Inferior parietal cortex (tissue), 1 donor: ENCODE measurements around the gene CSF3R.
A peak's percentile ranks its signal among the peaks of the same experiment; 100 is the strongest.

Experiments used
- DNase-seq: peaks from one replicate; pipeline ENCODE4 v3.0.0-alpha.2; 2016; ENCODE audit errors: extremely low spot score

CSF3R gene

GRCh38 chr1:36482724-36483388 is at the start of gene CSF3R:
Gene CSF3R (minus strand): TSS chr1:36482913. CDS start chr1:36479496, 3,417 bp downstream.
- no peak for DNase-seq

GRCh38 chr1:36531833-36532232 is 49.1 kb upstream of the CSF3R start:
- no peak for DNase-seq

- no peak for DNase-seq
Measured at GRCh38 chr1:36530791-36531190, 48.1 kb upstream of the CSF3R start.

GRCh38 chr1:36530261-36530660 is 47.5 kb upstream of the CSF3R start:
- DNase-seq, result no peak

GRCh38 chr1:36529769-36530260 is 47.1 kb upstream of the CSF3R start:
- no peak for DNase-seq

- no peak for DNase-seq
Measured at GRCh38 chr1:36528361-36529349, 45.9 kb upstream of the CSF3R start.

GRCh38 chr1:36525166-36525565 is 42.5 kb upstream of the CSF3R start:
- no peak for DNase-seq

- no peak for DNase-seq
Measured at GRCh38 chr1:36524359-36525062, 41.8 kb upstream of the CSF3R start.

- DNase-seq, result no peak
Measured at GRCh38 chr1:36523850-36524249, 41.1 kb upstream of the CSF3R start.

GRCh38 chr1:36523230-36523495 is 40.5 kb upstream of the CSF3R start:
- DNase-seq, result no peak

- DNase-seq, result no peak
Measured at GRCh38 chr1:36522461-36523229, 39.9 kb upstream of the CSF3R start.

- no peak for DNase-seq
Measured at GRCh38 chr1:36522021-36522420, 39.3 kb upstream of the CSF3R start.

GRCh38 chr1:36520771-36521420 is 38.2 kb upstream of the CSF3R start:
- DNase-seq, result no peak

GRCh38 chr1:36520056-36520455 is 37.3 kb upstream of the CSF3R start:
- no peak for DNase-seq

GRCh38 chr1:36517011-36517771 is 34.5 kb upstream of the CSF3R start:
- DNase-seq, result no peak

GRCh38 chr1:36516372-36517010 is 33.8 kb upstream of the CSF3R start:
- DNase-seq, result peak; percentile 63

- no peak for DNase-seq
Measured at GRCh38 chr1:36515315-36516138, 32.8 kb upstream of the CSF3R start.

- DNase-seq, result no peak
Measured at GRCh38 chr1:36514501-36514900, 31.8 kb upstream of the CSF3R start.
